HEK293T (cell line): Measurements from ENCODE around the gene PPP1R9B.

Source experiments
- CTCF ChIA-PET: fragments of 350-600 bp; formaldehyde crosslinking; extraction: SDS; loops from one replicate; lab custom pipeline; 2021; ENCODE audit warnings: antibody characterized with exemption, inconsistent platforms; lab: Yijun Ruan, JAX
- POLR2A ChIA-PET: fragments of 350-600 bp; formaldehyde crosslinking; extraction: SDS; loops from one replicate; lab custom pipeline; 2020; ENCODE audit warnings: antibody characterized with exemption, inconsistent platforms; lab: Yijun Ruan, JAX
- DNase-seq: peaks from one replicate; pipeline ENCODE4 v3.0.0; 2012; ENCODE audit warnings: mixed read lengths; ENCODE audit errors: extremely low spot score
- ARNT ChIP-seq: fragments of 450-650 bp; IDR thresholded peaks from 2 replicates; pipeline ENCODE4 v1.6.1; 2017; ENCODE audit warnings: mild to moderate bottlenecking
- BHLHE40 ChIP-seq: fragments of 450-650 bp; IDR thresholded peaks from 2 replicates; pipeline ENCODE4 v1.6.1; 2016; ENCODE audit warnings: mild to moderate bottlenecking, moderate library complexity, borderline replicate concordance
- CTBP1 ChIP-seq: fragments of 450-650 bp; IDR thresholded peaks from 2 replicates; pipeline ENCODE4 v1.6.1; 2016; ENCODE audit warnings: borderline replicate concordance
- ELF4 ChIP-seq: fragments of 450-650 bp; IDR thresholded peaks from 2 replicates; pipeline ENCODE4 v1.6.1; 2017; ENCODE audit warnings: antibody characterized with exemption
- FOXA1 ChIP-seq: fragments of 450-650 bp; IDR thresholded peaks from 2 replicates; pipeline ENCODE4 v1.6.1; 2016; ENCODE audit warnings: mild to moderate bottlenecking
- FOXK2 ChIP-seq: fragments of 450-650 bp; IDR thresholded peaks from 2 replicates; pipeline ENCODE4 v1.6.1; 2016; ENCODE audit warnings: mild to moderate bottlenecking
- FOXM1 ChIP-seq: fragments of 450-650 bp; IDR thresholded peaks from 2 replicates; pipeline ENCODE4 v1.6.1; 2017; ENCODE audit warnings: mild to moderate bottlenecking, borderline replicate concordance
- HDGF ChIP-seq: fragments of 450-650 bp; IDR thresholded peaks from 2 replicates; pipeline ENCODE4 v1.6.1; 2017; ENCODE audit warnings: antibody characterized with exemption, borderline replicate concordance
- L3MBTL2 ChIP-seq: fragments of 450-650 bp; conservative IDR thresholded peaks from 2 replicates; pipeline ENCODE4 v1.6.1; 2016; ENCODE audit warnings: mild to moderate bottlenecking
- LEF1 ChIP-seq: fragments of 450-650 bp; IDR thresholded peaks from 2 replicates; pipeline ENCODE4 v1.6.1; 2017; ENCODE audit warnings: mild to moderate bottlenecking, borderline replicate concordance
- NFRKB ChIP-seq: fragments of 450-650 bp; IDR thresholded peaks from 2 replicates; pipeline ENCODE4 v1.6.1; 2016; ENCODE audit warnings: mild to moderate bottlenecking, moderate library complexity
- PKNOX1 ChIP-seq: fragments of 450-650 bp; IDR thresholded peaks from 2 replicates; pipeline ENCODE4 v1.6.1; 2016
- SP1 ChIP-seq: fragments of 450-650 bp; IDR thresholded peaks from 2 replicates; pipeline ENCODE4 v1.6.1; 2017
- SUZ12 ChIP-seq: fragments of 450-650 bp; IDR thresholded peaks from 2 replicates; pipeline ENCODE4 v1.6.1; 2016; ENCODE audit warnings: mild to moderate bottlenecking
- TARDBP ChIP-seq: fragments of 450-650 bp; IDR thresholded peaks from 2 replicates; pipeline ENCODE4 v1.6.1; 2016
- ZNF384 ChIP-seq: fragments of 450-650 bp; IDR thresholded peaks from 2 replicates; pipeline ENCODE4 v1.6.1; 2016

Gene PPP1R9B

GRCh38 chr17:50155115-50155819, 4.8 kb upstream of the PPP1R9B start:
- ChIA-PET CTCF (no interaction called here), POLR2A (no interaction called here)
- TF ChIP-seq L3MBTL2 (no peak), PKNOX1 (no peak), FOXK2 (no peak), SP1 (no peak), LEF1 (no peak), NFRKB (no peak), ARNT (no peak)
- DNase-seq: no peak

GRCh38 chr17:50154604-50155003, 4.1 kb upstream of the PPP1R9B start:
- POLR2A ChIA-PET: no interaction called here
- TF ChIP-seq BHLHE40: no peak
- no peak for TF ChIP-seq NFRKB
- TF ChIP-seq ZNF384: no peak
- TF ChIP-seq SP1: no peak
- TF ChIP-seq ELF4: no peak
- no peak for TF ChIP-seq LEF1
- no peak for TF ChIP-seq PKNOX1
- TF ChIP-seq L3MBTL2: no peak
- TF ChIP-seq CTBP1: no peak
- no peak for TF ChIP-seq SUZ12
- no peak for TF ChIP-seq TARDBP
- TF ChIP-seq FOXM1: no peak
- TF ChIP-seq HDGF: no peak
- no peak for TF ChIP-seq FOXA1
- TF ChIP-seq FOXK2: no peak
- TF ChIP-seq ARNT: no peak
- DNase-seq: no peak
- CTCF ChIA-PET: no interaction called here

- TF ChIP-seq SP1: no peak
- TF ChIP-seq PKNOX1: no peak
- TF ChIP-seq TARDBP: no peak
- TF ChIP-seq SUZ12: no peak
- TF ChIP-seq BHLHE40: no peak
- TF ChIP-seq ZNF384: no peak
- TF ChIP-seq LEF1: no peak
- TF ChIP-seq FOXK2: no peak
- TF ChIP-seq FOXM1: no peak
- no peak for TF ChIP-seq L3MBTL2
- no peak for TF ChIP-seq ARNT
- TF ChIP-seq CTBP1: no peak
- TF ChIP-seq HDGF: no peak
- no peak for TF ChIP-seq FOXA1
- no peak for TF ChIP-seq ELF4
- no peak for TF ChIP-seq NFRKB
- no peak for DNase-seq
- ChIA-PET POLR2A (no interaction called here), CTCF (no interaction called here)
Measured at GRCh38 chr17:50153650-50154575, 3.4 kb upstream of the PPP1R9B start.

GRCh38 chr17:50152736-50153135, 2.3 kb upstream of the PPP1R9B start:
- TF ChIP-seq SP1 (no peak), BHLHE40 (no peak), FOXA1 (no peak), ZNF384 (no peak), FOXK2 (no peak), LEF1 (no peak), L3MBTL2 (no peak), NFRKB (no peak), PKNOX1 (no peak), TARDBP (no peak)
- DNase-seq: no peak
- ChIA-PET CTCF (interaction anchor here (1.0 to 2.8 kb wide), 6 partner anchors 9 to 38 kb away, joined by 3 to 34 read pairs (median 8); no protein-coding TSS in a partner anchor), POLR2A (interaction anchor here (0.7 to 2.5 kb wide), 16 partner anchors 9 to 172 kb away, joined by 3 to 98 read pairs (median 6); partner anchors contain the start of genes PDK2 and SGCA)

GRCh38 chr17:50151937-50152547, 1.6 kb upstream of the PPP1R9B start:
- CTCF ChIA-PET: interaction anchor here (0.9 to 2.8 kb wide), 9 partner anchors 9 to 58 kb away, joined by 3 to 34 read pairs (median 6); no protein-coding TSS in a partner anchor

More at GRCh38 chr17:50151937-50152547, 1.6 kb upstream of the PPP1R9B start:
- DNase-seq: peak; percentile 80
- POLR2A ChIA-PET: interaction anchor here (0.6 to 2.5 kb wide), 32 partner anchors 9 to 173 kb away, joined by 3 to 98 read pairs (median 6); partner anchors contain the start of genes PDK2 and SGCA
- TF ChIP-seq CTBP1 (peak; percentile 65; the same call in 1 of the 2 replicates), L3MBTL2 (peak; percentile 41), HDGF (peak; percentile 39; the same call in 1 of the 2 replicates), ARNT (no peak), FOXM1 (peak; percentile 96), FOXK2 (no peak)
